Measurements from ENCODE around the gene IL4R. TPM values are rescaled to one million over a fixed set of nuclear protein-coding genes. Genes with fewer than 3 reads are reported as not detected.

The IL4R gene
- total and polyA plus RNA-seq, 2 of the 8 experiments (the other 6 are each of a cell fraction or from before 2014, with no cell fraction given): 29.1 to 29.4 TPM

GRCh38 chr16:27281243-27281642, 32.5 kb upstream of the IL4R start:
- H3K4me2 ChIP-seq (ENCODE audit: insufficient read depth in 1 of 2, low read depth in 2 of 2, low read length in 2 of 2): no peak overlapping the region
- no peak overlapping the region for H4K5ac ChIP-seq (ENCODE audit: insufficient read length, low read depth, low read length)
- no peak overlapping the region for H2BK120ac ChIP-seq (replicated peaks; ENCODE audit: low read depth, low read length)
- WGBS, 2 experiments (ENCODE audit: extremely low coverage in 1 of 2, insufficient coverage in 1 of 2, insufficient read length in 1 of 2, insufficient replicate concordance in 2 of 2, low coverage in 1 of 2, low lambda C conversion rate in 2 of 2, missing lambda C conversion rate in 1 of 2): 89% methylated on average over 7 of the region's 7 CpGs; no CpG with 5 or more reads in 1 of the 2 experiments
- H3K14ac ChIP-seq (ENCODE audit: insufficient read length): no peak overlapping the region
- H2AK5ac ChIP-seq (ENCODE audit: low read depth, low read length): no peak overlapping the region
- no peak overlapping the region for H3K4me3 ChIP-seq (ENCODE audit: extremely low read depth in 1 of 4, insufficient read depth in 2 of 4, low read depth in 3 of 4, low read length in 4 of 4)
- H2BK12ac ChIP-seq (ENCODE audit: low read depth, low read length): no peak overlapping the region
- H4K8ac ChIP-seq (ENCODE audit: extremely low read depth, insufficient read depth, low read length): no peak overlapping the region
- TF ChIP-seq JUN (IDR thresholded peaks at IDR 0.05; ENCODE audit: low read depth, low read length): no peak
- TF ChIP-seq TAF7 (optimal IDR thresholded peaks at IDR 0.05; ENCODE audit: borderline replicate concordance, low read depth, low read length): no peak
- H4K20me1 ChIP-seq (replicated peaks in 1 of 2; ENCODE audit: control insufficient read depth in 1 of 2, insufficient read depth in 2 of 2, low read length in 2 of 2): no peaks in the 10 kb centered on the region
- no peaks in the 10 kb centered on the region for H3K27me3 ChIP-seq (replicated peaks in 1 of 4; ENCODE audit: control insufficient read depth in 3 of 4, extremely low read depth in 1 of 4, insufficient read depth in 3 of 4, low read length in 3 of 4)
- H3K56ac ChIP-seq (replicated peaks; ENCODE audit: insufficient read length, low read depth, low read length): no peak overlapping the region
- no peak overlapping the region for H3K18ac ChIP-seq (ENCODE audit: extremely low read depth, low read length)
- H4K91ac ChIP-seq (replicated peaks; ENCODE audit: insufficient read length, low read length): no peak overlapping the region
- FAIRE-seq (no peak), DNase-seq (ENCODE audit: low read depth in 1 of 2, low spot score in 2 of 2) (no peak)
- no peak overlapping the region for H3K27ac ChIP-seq (ENCODE audit: low read depth, low read length)
- no peak overlapping the region for H2BK15ac ChIP-seq (ENCODE audit: low read length)
- no peak overlapping the region for H3K23ac ChIP-seq (ENCODE audit: insufficient read length)
- no peaks in the 10 kb centered on the region for H3K4me1 ChIP-seq (replicated peaks in 1 of 4; ENCODE audit: control insufficient read depth in 3 of 4, insufficient read depth in 4 of 4, low read length in 3 of 4)
- no peaks in the 10 kb centered on the region for H3K23me2 ChIP-seq (ENCODE audit: low read depth, low read length)
- no peak overlapping the region for H3K4ac ChIP-seq (replicated peaks; ENCODE audit: insufficient read length, low read depth, low read length)
- no peaks in the 10 kb centered on the region for H3K79me2 ChIP-seq (ENCODE audit: control insufficient read depth in 1 of 2, insufficient read depth in 2 of 2, low read length in 2 of 2)
- ChIA-PET POLR2A (ENCODE audit: partially characterized antibody) (interaction anchor here (0.6 kb wide), 1 partner anchor 70 kb away, joined by 3 read pairs; no protein-coding TSS in a partner anchor), CTCF (ENCODE audit: partially characterized antibody) (interaction anchor here (1.1 kb wide), 2 partner anchors 34 to 70 kb away, joined by 3 to 4 read pairs; no protein-coding TSS in a partner anchor)
- H2BK20ac ChIP-seq (ENCODE audit: low read length): no peak overlapping the region
- no peak overlapping the region for H3K9ac ChIP-seq (replicated peaks in 1 of 4; ENCODE audit: extremely low read depth in 1 of 4, low read depth in 3 of 4, low read length in 3 of 4)
- no peaks in the 10 kb centered on the region for H3K9me3 ChIP-seq (ENCODE audit: insufficient read depth in 2 of 2, low read depth in 1 of 2, low read length in 1 of 2)
- H3K79me1 ChIP-seq (ENCODE audit: low read depth, low read length): no peaks in the 10 kb centered on the region
- no peaks in the 10 kb centered on the region for H3K36me3 ChIP-seq (ENCODE audit: control insufficient read depth in 2 of 4, insufficient read depth in 4 of 4, low read length in 3 of 4)
- peak overlapping the region; percentile 2; the same call in 1 of the 2 replicates for H2AFZ ChIP-seq (ENCODE audit: low read length)
- no peak overlapping the region for H2BK5ac ChIP-seq (ENCODE audit: low read depth, low read length)

All from H1 (cell line).